HG03060 (cell line): ENCODE results near the gene ALDOA.

ENCODE experiments used
- ATAC-seq: cut with Tn5 transposase; IDR thresholded peaks from one replicate; pipeline ENCODE4 v1.9.1; 2021; ENCODE audit warnings: low read depth, moderate number of reproducible peaks; ENCODE audit not compliant: unreplicated experiment

Gene ALDOA

GRCh38 chr16:30068333-30068732 lies 2.8 kb downstream of the ALDOA start:
- ATAC-seq, result no peak

- no peak for ATAC-seq
Measured at GRCh38 chr16:30068750-30069610, 3.4 kb downstream of the ALDOA start.

- no peak for ATAC-seq
Measured at GRCh38 chr16:30069611-30070462, 4.3 kb downstream of the ALDOA start.

- no peak for ATAC-seq
Measured at GRCh38 chr16:30070490-30070889, 4.9 kb downstream of the ALDOA start.

GRCh38 chr16:30075503-30076275 lies 10.1 kb downstream of the ALDOA start, which contains the start of gene PPP4C:
PPP4C (plus strand) TSS chr16:30075994; CDS start chr16:30076378, 384 bp downstream.
- no peak for ATAC-seq

GRCh38 chr16:30076276-30076791 lies 10.8 kb downstream of the ALDOA start:
- no peak for ATAC-seq

GRCh38 chr16:30077656-30078055 lies 12.1 kb downstream of the ALDOA start:
- no peak for ATAC-seq

- no peak for ATAC-seq
Measured at GRCh38 chr16:30078744-30079143, 13.2 kb downstream of the ALDOA start.

- no peak for ATAC-seq
Measured at GRCh38 chr16:30079480-30079879, 13.9 kb downstream of the ALDOA start.

GRCh38 chr16:30082545-30083090 lies 17.1 kb downstream of the ALDOA start:
- no peak for ATAC-seq

- no peak for ATAC-seq
Measured at GRCh38 chr16:30083216-30084055, 17.9 kb downstream of the ALDOA start.

- ATAC-seq, result no peak
Measured at GRCh38 chr16:30084096-30084815, 18.7 kb downstream of the ALDOA start.

- ATAC-seq, result no peak
Measured at GRCh38 chr16:30084816-30085159, 19.2 kb downstream of the ALDOA start.

- ATAC-seq, result no peak
Measured at GRCh38 chr16:30085247-30085646, 19.7 kb downstream of the ALDOA start.

GRCh38 chr16:30085820-30086219 lies 20.3 kb downstream of the ALDOA start:
- ATAC-seq, result no peak

GRCh38 chr16:30086291-30087140 lies 21.0 kb downstream of the ALDOA start:
- ATAC-seq, result no peak

- no peak for ATAC-seq
Measured at GRCh38 chr16:30087181-30087898, 21.8 kb downstream of the ALDOA start.
